IPS-18c (cell line): Measurements from ENCODE around the gene SLC25A43.

Experiments used
- H3K4me3 ChIP-seq: 2 replicates; pipeline ENCODE4 v1.7.0; 2013; ENCODE audit warnings: low read depth, mild to moderate bottlenecking, low read length, moderate library complexity; ENCODE audit not compliant: insufficient read depth
- H3K9me3 ChIP-seq: one replicate; pipeline ENCODE4 v1.6.1; 2013; ENCODE audit warnings: mild to moderate bottlenecking, low read length, moderate library complexity; ENCODE audit not compliant: control insufficient read depth, insufficient read depth

SLC25A43 gene

GRCh38 chrX:119398587-119398973 is 556 bp upstream of the SLC25A43 start:
- Histone ChIP-seq H3K9me3 (peaks cover 2% of the 10 kb centered on the region), H3K4me3 (peak overlapping the region; percentile 52; the same call in 1 of the 2 replicates)

GRCh38 chrX:119399772-119400101 is 601 bp downstream of the SLC25A43 start:
- Histone ChIP-seq H3K4me3 (peak overlapping the region; percentile 52), H3K9me3 (peaks cover 3% of the 10 kb centered on the region)

DNA sequence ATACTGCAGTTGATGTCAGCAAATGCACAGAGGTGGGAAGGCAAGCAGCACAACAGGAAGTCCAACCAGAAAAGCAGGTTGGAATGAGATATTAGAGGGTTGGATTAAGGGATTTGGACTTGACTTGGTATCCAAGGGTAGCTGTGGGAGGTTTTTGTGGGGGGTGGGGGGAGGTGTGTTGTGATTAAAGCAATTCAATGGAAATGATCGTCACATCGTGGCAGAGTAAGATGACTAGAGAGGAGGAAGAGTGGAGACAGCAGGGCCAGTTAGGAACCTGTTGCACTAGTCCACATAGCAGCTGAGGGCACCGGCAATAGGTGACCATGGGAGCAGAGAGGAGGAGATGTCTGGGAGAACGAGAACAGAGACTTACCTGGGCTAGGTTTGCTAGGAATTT is 2.4 kb downstream of the SLC25A43 start:
- peaks cover 11% of the 10 kb centered on the region for H3K9me3 ChIP-seq

GRCh38 chrX:119402588-119402987 is 3.5 kb downstream of the SLC25A43 start:
- Histone ChIP-seq H3K9me3 (peaks cover 12% of the 10 kb centered on the region), H3K4me3 (no peak overlapping the region)

More for the DNA sequence above, 2.4 kb downstream of the SLC25A43 start:
- H3K4me3 ChIP-seq = no peak overlapping the region

GRCh38 chrX:119406776-119407175 is 7.6 kb downstream of the SLC25A43 start:
- Histone ChIP-seq H3K9me3 (peaks cover 12% of the 10 kb centered on the region), H3K4me3 (no peak overlapping the region)

DNA sequence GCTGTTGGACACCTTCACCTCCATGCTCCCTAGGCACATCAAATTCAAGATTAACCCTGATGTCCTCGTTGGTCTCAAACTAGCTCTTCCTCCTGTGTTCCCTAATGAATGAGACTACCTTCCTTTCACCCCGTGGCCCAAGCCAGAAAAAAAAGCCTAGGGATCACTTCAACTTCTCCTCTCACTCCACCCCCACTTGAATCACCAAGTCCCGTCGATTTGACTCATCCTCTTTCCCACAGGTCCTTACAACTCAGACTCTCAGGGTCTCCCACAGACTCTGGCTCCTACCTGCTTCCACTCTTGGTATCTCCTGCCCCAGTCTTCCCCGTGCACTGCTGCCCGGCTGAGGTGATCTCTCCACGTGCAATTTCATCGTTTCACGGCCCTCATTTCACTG is 8.5 kb downstream of the SLC25A43 start:
- Histone ChIP-seq H3K9me3 (peaks cover 12% of the 10 kb centered on the region), H3K4me3 (no peak overlapping the region)

DNA sequence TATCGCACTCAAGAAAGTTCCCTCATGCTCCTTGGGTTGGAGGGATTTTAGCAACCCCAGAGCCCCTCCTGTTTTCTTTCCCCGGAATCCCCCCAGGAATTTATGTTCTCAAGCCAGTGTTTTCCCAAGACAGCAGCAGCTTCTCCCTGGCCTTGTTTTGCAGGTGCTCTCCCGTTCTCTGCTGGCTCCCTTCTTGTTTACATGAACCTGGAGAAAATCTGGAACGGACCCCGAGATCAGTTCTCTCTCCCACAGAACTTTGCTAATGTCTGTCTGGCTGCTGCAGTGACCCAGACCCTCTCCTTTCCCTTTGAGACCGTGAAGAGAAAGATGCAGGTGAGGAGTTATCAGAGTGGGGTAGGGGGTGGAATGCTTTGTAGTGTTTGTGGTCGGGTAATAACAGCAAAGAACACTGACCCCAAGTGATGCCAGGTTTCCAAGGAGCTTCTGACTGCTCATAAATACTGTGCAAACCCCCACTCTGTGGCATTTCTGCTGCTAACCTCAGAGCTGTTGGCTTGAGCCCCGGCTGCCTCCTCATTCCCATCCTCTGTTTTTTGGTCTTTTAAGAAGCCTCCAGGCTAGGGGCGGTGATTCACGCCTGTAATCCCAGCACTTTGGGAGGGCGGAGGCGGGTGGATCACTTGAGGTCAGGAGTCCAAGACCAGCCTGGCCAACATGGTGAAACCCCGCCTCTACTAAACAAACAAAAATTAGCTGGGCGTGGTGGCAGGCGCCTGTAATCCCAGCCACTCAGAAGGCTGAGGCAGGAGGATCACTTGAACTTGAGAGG is 11.1 kb downstream of the SLC25A43 start:
- H3K4me3 ChIP-seq = no peak overlapping the region; the same call in 1 of the 2 replicates
- peaks cover 7% of the 10 kb centered on the region for H3K9me3 ChIP-seq

DNA sequence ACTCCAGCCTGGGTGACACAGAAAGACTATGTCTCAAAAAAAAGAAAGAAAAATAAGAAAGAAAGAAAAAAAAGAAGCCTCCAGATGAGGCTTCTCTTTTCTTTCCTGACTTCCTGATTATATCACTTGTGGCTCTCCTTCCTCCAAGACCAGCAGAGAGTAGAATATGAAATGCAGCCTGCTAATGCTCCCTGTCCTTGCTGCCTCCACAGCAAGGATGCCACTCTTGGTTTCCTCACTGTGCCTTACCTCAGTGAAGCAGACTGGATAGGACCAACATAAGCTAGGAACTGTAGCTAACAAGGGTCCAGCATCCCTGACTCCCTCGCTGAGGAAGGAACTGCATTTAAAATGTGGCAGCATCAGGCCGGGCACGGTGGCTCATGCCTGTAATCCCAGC is 11.7 kb downstream of the SLC25A43 start:
- peaks cover 7% of the 10 kb centered on the region for H3K9me3 ChIP-seq
- H3K4me3 ChIP-seq = no peak overlapping the region

DNA sequence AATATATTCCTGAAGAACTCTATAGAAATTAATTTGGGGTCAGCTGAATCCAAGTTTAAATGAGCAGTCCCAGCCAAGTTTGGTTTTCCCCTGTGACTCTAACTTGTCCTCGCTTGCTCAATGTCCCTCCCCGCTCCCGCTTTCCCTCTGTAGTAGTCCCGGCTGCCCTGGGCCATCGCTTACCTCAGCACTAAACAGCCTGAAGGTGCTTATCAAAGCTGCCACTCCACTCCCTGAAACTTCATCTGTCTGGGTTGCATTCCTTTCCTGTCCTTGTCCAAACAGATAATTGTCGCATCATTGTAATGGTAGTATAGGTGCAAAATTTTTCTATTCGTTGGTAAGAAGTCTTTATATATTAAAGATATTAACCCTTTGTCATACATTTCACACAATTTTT is 12.8 kb downstream of the SLC25A43 start:
- Histone ChIP-seq H3K9me3 (peaks cover 2% of the 10 kb centered on the region), H3K4me3 (no peak overlapping the region)

DNA sequence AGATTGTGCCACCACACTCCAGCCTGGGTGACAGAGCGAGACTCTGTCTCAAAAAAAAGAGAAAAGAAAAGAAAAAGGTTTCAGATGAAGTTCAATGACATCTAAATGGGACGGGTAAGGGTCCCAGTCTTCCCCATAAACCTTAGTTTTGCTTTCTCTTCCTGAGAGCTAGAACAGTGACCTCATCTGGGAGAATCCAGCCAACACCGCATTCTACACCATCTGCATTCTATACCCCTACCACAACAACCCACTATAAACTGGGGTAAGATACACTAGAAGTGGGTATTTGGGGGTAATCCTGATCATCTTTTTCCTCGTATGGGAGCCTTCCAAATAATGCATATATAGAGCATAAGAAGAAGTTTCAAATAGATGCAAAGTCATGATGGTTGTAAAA is 18.2 kb downstream of the SLC25A43 start:
- Histone ChIP-seq H3K9me3 (peaks cover 5% of the 10 kb centered on the region), H3K4me3 (no peak overlapping the region)

DNA sequence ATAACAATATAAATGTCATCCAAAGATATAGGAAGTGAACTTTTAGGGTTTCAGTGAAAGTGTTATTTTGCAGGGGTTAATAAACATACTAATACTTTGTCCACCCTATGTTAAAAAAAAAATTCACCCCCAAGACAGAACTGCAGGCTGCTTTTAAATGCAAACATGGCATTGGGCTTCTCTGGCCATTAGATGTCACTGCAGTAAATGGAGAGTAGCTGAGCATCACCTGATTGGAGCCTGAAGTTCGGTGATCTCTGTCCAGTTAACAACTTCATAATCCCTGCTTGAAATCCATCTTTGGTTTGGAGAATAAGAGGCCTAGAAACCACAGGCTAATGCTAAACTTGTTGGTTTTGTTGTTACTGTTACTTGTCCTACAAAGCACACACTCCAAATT is 18.7 kb downstream of the SLC25A43 start:
- H3K4me3 ChIP-seq = no peak overlapping the region
- peaks cover 5% of the 10 kb centered on the region for H3K9me3 ChIP-seq

- Histone ChIP-seq H3K9me3 (peaks cover 5% of the 10 kb centered on the region), H3K4me3 (no peak overlapping the region)
Measured at GRCh38 chrX:119419146-119419545, 20.0 kb downstream of the SLC25A43 start.

- H3K9me3 ChIP-seq = peaks cover 5% of the 10 kb centered on the region
- no peak overlapping the region for H3K4me3 ChIP-seq
Measured at GRCh38 chrX:119419898-119420297, 20.8 kb downstream of the SLC25A43 start.

DNA sequence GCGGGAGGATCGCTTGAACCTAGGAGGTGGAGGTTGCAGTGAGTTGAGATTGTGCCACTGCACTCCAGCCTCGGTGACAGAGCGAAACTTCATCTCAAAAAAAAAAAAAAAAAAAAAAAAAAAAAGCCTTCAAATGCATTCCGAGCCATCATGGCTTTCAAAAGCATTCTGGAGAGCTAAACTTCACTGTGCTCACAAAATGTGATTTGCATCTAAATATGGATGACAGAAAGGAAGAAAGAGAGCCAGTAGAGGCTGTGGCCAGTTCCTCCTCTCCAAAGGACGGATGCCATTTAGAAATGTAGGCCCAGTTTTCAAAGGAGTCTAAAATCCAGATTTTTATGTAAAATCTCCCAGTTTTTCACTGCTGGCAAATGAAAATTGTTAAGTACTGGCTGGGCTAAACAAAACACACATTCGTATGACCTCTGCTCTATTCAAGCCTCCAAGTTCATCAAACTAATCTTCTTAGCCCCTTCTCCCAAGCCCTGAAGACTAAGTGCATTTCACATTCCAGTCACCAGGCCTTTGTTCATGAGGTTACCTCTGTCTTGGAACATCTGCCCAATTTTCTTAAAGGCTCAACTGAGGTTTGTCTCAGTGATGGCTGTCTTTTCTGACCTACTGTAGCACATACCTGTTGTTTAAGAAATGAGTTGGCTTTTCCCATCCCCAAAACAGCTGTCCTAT is 22.0 kb downstream of the SLC25A43 start:
- no peak overlapping the region for H3K4me3 ChIP-seq

DNA sequence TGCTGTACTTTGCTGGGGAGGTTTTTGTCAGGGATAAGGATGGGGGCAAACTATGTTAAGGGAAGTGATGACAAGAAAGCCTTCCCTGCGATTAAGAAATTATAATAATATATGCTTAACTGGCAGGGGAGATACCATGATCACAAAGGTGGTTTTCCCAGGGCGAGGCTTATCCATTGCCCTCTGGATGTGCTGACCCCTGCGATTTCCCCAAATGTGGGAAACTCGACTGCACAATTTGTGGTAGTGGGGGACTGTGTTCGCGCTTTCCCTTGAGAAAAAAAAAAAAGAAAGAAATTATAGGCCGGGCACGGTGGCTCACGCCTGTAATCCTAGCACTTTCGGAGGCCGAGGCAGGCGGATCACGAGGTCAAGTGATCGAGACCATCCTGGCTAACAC is 24.5 kb downstream of the SLC25A43 start:
- Histone ChIP-seq H3K9me3 (peaks cover 7% of the 10 kb centered on the region), H3K4me3 (no peak overlapping the region)

More for the DNA sequence above, 22.0 kb downstream of the SLC25A43 start:
- peaks cover 10% of the 10 kb centered on the region for H3K9me3 ChIP-seq

GRCh38 chrX:119424999-119425398 is 25.9 kb downstream of the SLC25A43 start:
- Histone ChIP-seq H3K4me3 (no peak overlapping the region), H3K9me3 (peaks cover 8% of the 10 kb centered on the region)

GRCh38 chrX:119427024-119427794 is 28.1 kb downstream of the SLC25A43 start:
- Histone ChIP-seq H3K9me3 (peaks cover 8% of the 10 kb centered on the region), H3K4me3 (no peak overlapping the region)

DNA sequence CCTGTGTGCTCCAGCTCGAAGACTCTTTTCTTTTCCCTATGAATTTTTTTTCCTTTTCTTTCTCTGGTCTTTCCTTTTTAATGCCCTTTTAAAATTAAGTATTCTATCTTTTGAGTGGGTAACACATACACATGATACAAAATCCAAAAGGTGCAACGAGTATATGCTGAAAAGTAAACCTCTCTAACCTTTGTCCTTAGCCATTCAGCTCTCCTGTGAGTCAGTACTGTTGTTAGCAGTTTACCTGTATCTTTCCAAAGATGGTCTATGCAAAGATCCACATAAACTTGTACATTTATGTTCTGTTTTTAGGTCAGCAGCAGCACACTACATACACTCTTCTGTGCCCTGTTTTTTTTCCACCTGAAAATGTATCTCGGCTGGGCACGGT is 28.7 kb downstream of the SLC25A43 start:
- H3K9me3 ChIP-seq = peaks cover 10% of the 10 kb centered on the region
- no peak overlapping the region for H3K4me3 ChIP-seq
